GM12891 (cell line): ENCODE results near the gene CPSF3.

Experiments
- DNase-seq: peaks from one replicate; pipeline ENCODE4 v3.0.0; 2011; ENCODE audit warnings: low spot score; ENCODE audit not compliant: insufficient read length
- FAIRE-seq: peaks from 2 replicates; lab custom pipeline; 2011; peaks lifted over from hg19 to GRCh38; lab: Jason Lieb, UNC
- PAX5 ChIP-seq: IDR thresholded peaks from 2 replicates; pipeline ENCODE4 v1.6.1; 2011; ENCODE audit warnings: low read length, moderate library complexity, mild to moderate bottlenecking; ENCODE audit not compliant: insufficient read depth, severe bottlenecking
- POLR2A ChIP-seq: IDR thresholded peaks from 2 replicates; pipeline ENCODE4 v1.6.1; 2011; ENCODE audit warnings: low read depth, low read length, control low read depth
- POLR2AphosphoS5 ChIP-seq: IDR thresholded peaks from 2 replicates; pipeline ENCODE4 v1.6.1; 2011; ENCODE audit warnings: low read depth, low read length, control low read depth
- POU2F2 ChIP-seq: IDR thresholded peaks from 2 replicates; pipeline ENCODE4 v1.6.1; 2011; ENCODE audit warnings: low read depth, mild to moderate bottlenecking, control low read depth, low read length, moderate library complexity
- SPI1 ChIP-seq: IDR thresholded peaks from 2 replicates; pipeline ENCODE4 v1.6.1; 2011; ENCODE audit warnings: low read depth, low read length, control low read depth
- TAF1 ChIP-seq: IDR thresholded peaks from 2 replicates; pipeline ENCODE4 v1.6.1; 2011; ENCODE audit warnings: low read depth, low read length, control low read depth

The CPSF3 gene

DNA sequence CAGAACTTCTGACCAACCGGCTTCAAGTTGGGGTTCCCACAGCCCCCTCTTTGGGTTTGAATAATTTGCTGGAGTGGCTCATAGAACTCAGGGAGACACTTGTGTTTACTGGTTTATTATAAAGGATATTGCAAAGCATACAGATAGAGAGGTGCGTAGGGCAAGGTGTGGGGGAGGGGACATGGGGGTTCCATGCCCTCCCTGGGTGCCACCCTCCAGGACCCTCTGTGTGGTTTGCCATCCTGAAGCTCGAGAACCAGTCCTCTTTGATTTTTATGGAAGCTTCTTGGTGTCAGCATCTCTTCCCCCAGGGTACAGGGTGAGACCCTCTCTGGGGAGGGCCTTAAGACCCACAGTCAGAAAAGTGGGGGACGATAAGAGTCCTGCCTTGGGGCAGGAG lies 38.9 kb upstream of the CPSF3 start:
- TF ChIP-seq POLR2AphosphoS5 (no peak), SPI1 (no peak), TAF1 (no peak), POLR2A (no peak), POU2F2 (no peak), PAX5 (no peak)
- DNase-seq (no peak), FAIRE-seq (no peak)

DNA sequence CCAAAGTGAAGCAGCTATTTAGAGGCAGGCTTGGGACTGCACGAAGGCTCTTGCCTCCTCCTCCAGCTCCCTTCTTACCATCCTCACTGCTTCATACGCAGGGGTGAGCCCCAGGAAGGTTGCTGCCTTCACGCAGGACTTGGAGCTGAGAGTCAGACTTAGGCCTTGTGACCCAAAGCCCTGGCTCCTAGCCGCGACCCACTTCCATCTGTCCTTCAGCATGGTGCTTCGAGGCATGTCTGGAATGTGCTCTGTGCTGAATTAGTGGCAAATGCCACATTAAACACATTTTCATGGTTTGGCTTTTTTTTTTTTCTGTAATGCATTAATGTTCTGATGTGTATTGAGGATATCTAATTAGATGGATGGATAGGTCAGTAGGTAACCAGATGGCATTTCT lies 37.6 kb upstream of the CPSF3 start:
- no peak for FAIRE-seq
- no peak for DNase-seq
- TF ChIP-seq POLR2AphosphoS5 (no peak), PAX5 (no peak)

DNA sequence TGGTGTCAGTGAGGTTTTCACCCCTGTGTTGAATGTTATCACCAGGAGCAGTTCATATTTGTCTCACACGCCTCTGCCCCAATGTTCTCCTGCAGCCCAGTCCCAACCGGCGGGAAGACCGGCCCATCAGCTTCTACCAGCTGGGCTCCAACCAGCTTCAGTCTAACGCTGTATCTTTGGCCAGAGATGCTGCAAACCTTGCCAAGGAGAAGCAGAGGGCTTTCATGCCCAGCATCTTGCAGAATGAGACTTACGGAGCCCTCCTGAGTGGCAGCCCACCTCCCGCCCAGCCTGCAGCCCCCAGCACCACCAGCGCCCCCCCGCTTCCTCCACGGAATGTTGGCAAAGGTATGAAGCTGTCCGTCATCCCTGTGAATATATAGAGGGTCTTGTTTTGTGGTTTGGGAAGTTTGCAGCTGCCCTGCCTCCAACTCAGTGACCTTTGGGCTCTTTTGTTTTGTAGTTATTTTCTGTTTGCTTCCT lies 35.2 kb upstream of the CPSF3 start:
- no peak for FAIRE-seq
- DNase-seq = no peak
- TF ChIP-seq POLR2AphosphoS5 = no peak

DNA sequence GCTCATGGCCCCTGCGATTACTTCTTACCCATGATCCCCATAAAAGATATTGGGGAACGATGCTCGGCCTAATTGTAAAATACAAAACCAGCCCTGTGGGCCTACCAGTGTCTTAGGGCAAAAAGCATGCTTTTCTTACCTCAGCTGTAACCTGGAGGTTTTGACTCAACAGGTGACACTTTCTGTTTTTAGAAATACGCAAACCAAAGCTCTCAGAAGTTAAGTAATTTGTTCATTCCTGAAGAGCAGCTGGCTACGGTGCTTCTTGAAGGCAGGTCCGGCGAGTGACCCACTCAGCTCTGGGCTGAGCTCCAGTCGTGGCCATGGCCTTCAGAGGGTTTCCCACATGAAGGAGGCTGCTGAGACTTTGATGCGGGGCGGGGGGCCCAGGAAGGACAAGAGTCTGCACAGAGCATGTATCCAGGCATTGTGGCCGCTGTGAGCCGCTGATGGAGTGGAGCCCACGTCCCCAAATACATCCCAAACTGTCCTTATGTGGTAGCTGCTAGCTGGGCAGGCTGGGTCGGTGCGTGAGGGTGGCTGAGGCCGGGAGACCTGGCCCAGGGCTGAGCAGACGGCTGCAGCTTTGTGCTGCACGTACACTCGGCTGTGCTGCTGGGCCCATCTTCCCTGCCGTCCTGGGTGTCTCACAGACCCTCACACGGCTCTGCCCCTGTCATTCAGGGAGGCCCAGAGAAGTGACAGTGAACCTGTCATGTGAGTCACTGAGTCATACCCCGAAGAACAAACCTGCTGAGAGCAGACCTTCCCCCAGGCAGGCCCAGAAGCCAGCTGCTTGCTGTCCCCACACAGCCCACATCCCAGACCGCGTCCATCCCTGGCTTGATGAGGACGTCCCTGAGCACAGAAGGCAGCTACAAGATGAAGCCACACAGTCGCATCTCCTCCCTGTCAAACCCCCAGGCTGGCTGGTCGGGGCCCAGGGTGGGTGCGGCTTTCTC lies 34.2 kb upstream of the CPSF3 start:
- DNase-seq (no peak), FAIRE-seq (no peak)
- TF ChIP-seq PAX5 = no peak
- no peak for TF ChIP-seq POLR2AphosphoS5
- no peak for TF ChIP-seq POLR2A
- no peak for TF ChIP-seq SPI1
- TF ChIP-seq TAF1 = no peak
- TF ChIP-seq POU2F2 = no peak

DNA sequence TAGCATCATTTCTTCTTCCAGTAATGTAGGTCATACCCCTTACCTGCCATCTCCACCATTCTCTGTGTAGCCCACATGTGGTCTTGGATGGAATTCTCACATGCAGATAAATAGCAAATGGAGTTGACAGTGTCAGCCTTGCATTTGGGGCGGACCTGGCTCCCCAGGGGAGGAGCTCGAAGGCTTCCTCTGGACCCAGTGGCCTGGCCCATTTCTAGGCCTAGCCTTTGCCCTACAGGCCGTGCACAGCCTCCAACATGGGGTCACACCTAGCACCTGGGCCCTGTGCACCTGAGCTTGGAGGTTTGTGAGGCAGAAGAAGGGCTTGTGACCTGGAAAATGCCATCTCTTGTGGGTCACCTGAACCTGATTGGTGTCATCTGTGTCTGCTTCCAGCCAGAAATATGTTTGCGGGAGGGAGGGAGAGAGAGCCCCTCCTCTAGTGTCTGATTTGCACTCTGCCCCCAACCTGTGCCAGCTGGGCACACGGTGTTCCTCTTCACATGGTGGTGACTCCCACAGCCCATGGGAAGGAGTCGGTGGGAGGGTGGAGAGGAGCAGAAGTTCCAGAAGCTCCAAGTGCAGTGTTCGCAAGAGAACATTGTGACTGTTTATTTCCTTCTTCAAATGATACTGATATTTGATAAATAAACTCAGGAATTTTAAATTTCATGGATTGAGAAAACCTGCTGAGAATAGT lies 33.2 kb upstream of the CPSF3 start:
- DNase-seq (no peak), FAIRE-seq (no peak)
- TF ChIP-seq TAF1 (no peak), POLR2AphosphoS5 (no peak), SPI1 (no peak), POLR2A (no peak), PAX5 (no peak), POU2F2 (no peak)

- DNase-seq = no peak
These were observed 32.5 kb upstream of the CPSF3 start for GRCh38 chr2:9390991-9391390.

GRCh38 chr2:9391961-9392720 lies 31.3 kb upstream of the CPSF3 start:
- no peak for TF ChIP-seq POLR2AphosphoS5
- TF ChIP-seq TAF1 = no peak
- no peak for TF ChIP-seq SPI1
- no peak for TF ChIP-seq PAX5
- no peak for TF ChIP-seq POLR2A
- no peak for TF ChIP-seq POU2F2
- FAIRE-seq = no peak
- DNase-seq = no peak

More at GRCh38 chr2:9390991-9391390, 32.5 kb upstream of the CPSF3 start:
- no peak for FAIRE-seq
- no peak for TF ChIP-seq PAX5
- no peak for TF ChIP-seq SPI1
- no peak for TF ChIP-seq POLR2AphosphoS5
- no peak for TF ChIP-seq POU2F2
- TF ChIP-seq POLR2A = no peak
- no peak for TF ChIP-seq TAF1

DNA sequence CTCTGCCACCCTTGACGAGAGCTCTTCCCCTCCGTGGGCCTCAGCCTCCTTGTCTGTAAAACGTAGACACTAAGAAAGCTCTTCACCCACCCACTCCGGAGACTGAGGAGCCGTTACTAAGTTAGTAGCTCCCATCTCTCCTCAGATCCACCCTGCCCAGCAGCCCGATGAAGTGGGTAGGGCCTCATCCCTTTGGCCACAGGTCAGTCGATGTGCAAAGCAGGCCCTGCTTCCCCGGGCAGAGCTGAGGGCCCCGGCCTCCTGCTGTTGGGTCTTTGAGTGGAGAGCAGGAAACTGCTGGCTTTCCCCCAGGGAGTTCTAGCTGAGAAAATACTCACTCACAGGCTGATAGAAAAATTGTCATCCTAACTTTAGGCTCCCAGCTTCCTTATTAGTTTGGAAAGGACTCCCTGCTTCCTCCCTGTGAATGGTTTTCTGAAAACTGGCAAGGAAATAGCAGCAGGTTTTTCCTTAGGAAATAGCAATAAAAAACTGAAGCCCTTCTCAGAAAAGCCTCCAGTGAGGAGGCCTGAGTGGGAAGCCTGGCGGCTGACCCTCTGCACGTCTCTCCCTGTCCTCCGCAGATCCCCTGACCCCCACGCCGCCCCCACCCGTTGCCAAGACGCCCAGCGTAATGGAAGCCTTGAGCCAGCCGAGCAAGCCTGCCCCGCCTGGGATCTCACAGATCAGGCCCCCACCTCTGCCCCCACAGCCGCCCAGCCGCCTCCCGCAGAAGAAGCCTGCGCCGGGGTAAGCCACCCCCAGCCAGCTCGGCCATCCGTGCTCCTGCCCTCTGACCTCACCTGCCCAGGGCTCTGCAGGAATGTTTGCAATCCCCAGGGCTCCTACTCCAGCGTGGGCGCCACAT lies 30.3 kb upstream of the CPSF3 start:
- FAIRE-seq (no peak), DNase-seq (no peak)
- TF ChIP-seq POU2F2 (no peak), POLR2A (no peak), PAX5 (no peak), TAF1 (no peak), POLR2AphosphoS5 (no peak), SPI1 (no peak)
